Small intestine (tissue), 7 donors: ENCODE results near the gene ATP6AP2. TPM values are rescaled to one million over a fixed set of nuclear protein-coding genes. Genes with fewer than 3 reads are reported as not detected.

Experiments
- DNase-seq, 2 donors: peaks; one replicate each; pipeline versions ENCODE4 v3.0.0 to v3.0.0-alpha.2; 2013
- FAIRE-seq: peaks from 2 replicates; lab custom pipeline; 2012; peaks lifted over from hg19 to GRCh38; lab: Jason Lieb, UNC
- H3K27ac ChIP-seq, 3 donors: one replicate each; pipeline ENCODE4 v1.5.1; 2013; ENCODE audit warnings: low read length in 2 of 3, mild to moderate bottlenecking in 2 of 3, control low read depth in 1 of 3, inconsistent platforms in 1 of 3, low read depth in 1 of 3, moderate library complexity in 1 of 3
- H3K27me3 ChIP-seq, 3 donors: one replicate each; pipeline ENCODE4 v1.6.1; 2013; ENCODE audit warnings: low read length in 3 of 3, inconsistent platforms in 1 of 3; ENCODE audit not compliant: control insufficient read depth in 3 of 3, insufficient read depth in 3 of 3
- H3K36me3 ChIP-seq, 3 donors: one replicate each; pipeline ENCODE4 v1.6.1; 2013; ENCODE audit warnings: low read length in 3 of 3, inconsistent platforms in 1 of 3, low read depth in 1 of 3, mild to moderate bottlenecking in 1 of 3, moderate library complexity in 1 of 3; ENCODE audit not compliant: control insufficient read depth in 3 of 3, insufficient read depth in 2 of 3
- H3K4me1 ChIP-seq, 3 donors: one replicate each; pipeline ENCODE4 v1.6.1; 2013; ENCODE audit warnings: low read length in 2 of 3, inconsistent platforms in 1 of 3, low read depth in 1 of 3, mild to moderate bottlenecking in 1 of 3, moderate library complexity in 1 of 3; ENCODE audit not compliant: control insufficient read depth in 3 of 3, insufficient read depth in 2 of 3
- H3K4me3 ChIP-seq, 3 donors: one replicate each; pipeline ENCODE4 v1.5.1; 2013; ENCODE audit warnings: low read length in 3 of 3, control low read depth in 1 of 3, inconsistent platforms in 1 of 3, low read depth in 1 of 3, mild to moderate bottlenecking in 1 of 3, moderate library complexity in 1 of 3
- H3K9me3 ChIP-seq, 2 donors: one replicate each; pipeline ENCODE4 v1.6.1; 2013; ENCODE audit warnings: low read depth in 1 of 2, low read length in 1 of 2; ENCODE audit not compliant: control insufficient read depth in 2 of 2, insufficient read depth in 1 of 2
- WGBS, 3 donors: extraction: QIAGEN DNeasy Blood & Tissue Kit; methylation state at CpG; one replicate each; pipeline ENCODE4 v1.1.7; 2013; 5-methylcytosine and 5-hydroxymethylcytosine counted together
- polyA plus RNA-seq, 4 donors: library from polyadenylated mRNA; stranded (reverse) in 3 of 4; unstranded in 1 of 4; fragments of 200-250 nt in 3 of 4; fragments of 120-200 nt in 1 of 4; gene quantifications; one replicate each; pipeline versions ENCODE4 v1.2.1 to v1.2.3, GENCODE V29; 2013
- donor health status: healthy with polysubstance abuse.
- donor health status: control.
- donor health status: control.
- donor health status: Bipolar disorder and iron deficiency.
- donor health status: healthy.

The ATP6AP2 gene
- polyA plus RNA-seq, 4 donors, result 13.0 to 93.7 (median 39.1) TPM

- H3K36me3 ChIP-seq, result peaks cover 3 to 9% (median 5%) of the 10 kb centered on the region in 3 donors
- peak; percentile 66 to 68 for DNase-seq
- WGBS, 3 donors, result 0 to 2% (median 1%) methylated on average over 3 of the region's 3 CpGs
- H3K4me1 ChIP-seq, result peaks cover 0 to 6% (median 0%) of the 10 kb centered on the region in 3 donors
- no peak overlapping the region for H3K4me3 ChIP-seq
- no peaks in the 10 kb centered on the region for H3K9me3 ChIP-seq
- H3K27me3 ChIP-seq, result no peaks in the 10 kb centered on the region
- H3K27ac ChIP-seq, result no peak overlapping the region
- FAIRE-seq, result no peak
These were observed 71.0 kb downstream of the ATP6AP2 start for GRCh38 chrX:40651620-40652223.

GRCh38 chrX:40652664-40653063, 71.9 kb downstream of the ATP6AP2 start:
- DNase-seq (no peak), FAIRE-seq (no peak)
- Histone ChIP-seq H3K9me3 (no peaks in the 10 kb centered on the region), H3K36me3 (peaks cover 3 to 15% (median 5%) of the 10 kb centered on the region in 3 donors), H3K4me1 (peaks cover 0 to 6% (median 0%) of the 10 kb centered on the region in 3 donors), H3K27ac (no peak overlapping the region), H3K27me3 (no peaks in the 10 kb centered on the region), H3K4me3 (no peak overlapping the region)
- 76 to 94% (median 91%) methylated on average over 1 of the region's 1 CpG for WGBS, 3 donors

- Histone ChIP-seq H3K27me3 (no peaks in the 10 kb centered on the region), H3K4me3 (no peak overlapping the region), H3K36me3 (peaks cover 3 to 22% (median 5%) of the 10 kb centered on the region in 3 donors), H3K27ac (no peak overlapping the region), H3K9me3 (no peaks in the 10 kb centered on the region), H3K4me1 (no peaks in the 10 kb centered on the region)
- 69 to 94% (median 93%) methylated on average over 2 of the region's 2 CpGs for WGBS, 3 donors
- DNase-seq (no peak), FAIRE-seq (no peak)
These were observed 72.8 kb downstream of the ATP6AP2 start for GRCh38 chrX:40653535-40653934.

Other genes starting within 250 kb of the ATP6AP2 start
- gene MPC1L, start 42.5 kb downstream of the ATP6AP2 start, polyA plus RNA-seq, result not detected
- gene CXorf38, start 66.6 kb downstream of the ATP6AP2 start, polyA plus RNA-seq, result 10 to 100 TPM in 2 of 4 donors, 1 to 10 TPM in 2; 8.1 to 11.7 (median 9.3) TPM
- 10 to 100 TPM; 13.0 to 72.7 (median 17.3) TPM for gene MED14, start 154.6 kb downstream of the ATP6AP2 start, polyA plus RNA-seq